ENCODE data around the gene WIPF1. TPM values are rescaled to one million over a fixed set of nuclear protein-coding genes. Genes with fewer than 3 reads are reported as not detected.
"Not testable (repeated sequence)": the region's sequence is repeated elsewhere in the genome, so short reads cannot be mapped to it uniquely, and the experiment has no call there.

The WIPF1 gene
- total RNA-seq, 2 donors from 2014 or later: 7.2 to 19.0 TPM

GRCh38 chr2:174552880-174553279 is 44.7 kb downstream of the WIPF1 start:
- Histone ChIP-seq H3K9me3 (no peaks in the 10 kb centered on the region), H3K27ac (no peak overlapping the region), H3K4me3 (no peak overlapping the region), H3K27me3 (replicated peaks; ENCODE audit: insufficient read depth) (no peaks in the 10 kb centered on the region), H3K4me1 (replicated peaks) (no peaks in the 10 kb centered on the region), H3K36me3 (no peaks in the 10 kb centered on the region)
- TF ChIP-seq CTCF (IDR thresholded peaks at IDR 0.05): no peak
- TF ChIP-seq POLR2A (IDR thresholded peaks at IDR 0.05): no peak
- TF ChIP-seq POLR2AphosphoS5 (IDR thresholded peaks at IDR 0.05): no peak
- intact Hi-C loops (cut with DNase I): no loop called here
- WGBS: 93% methylated on average over 5 of the region's 5 CpGs
- DNase-seq (ENCODE audit: low spot score): no peak

DNA sequence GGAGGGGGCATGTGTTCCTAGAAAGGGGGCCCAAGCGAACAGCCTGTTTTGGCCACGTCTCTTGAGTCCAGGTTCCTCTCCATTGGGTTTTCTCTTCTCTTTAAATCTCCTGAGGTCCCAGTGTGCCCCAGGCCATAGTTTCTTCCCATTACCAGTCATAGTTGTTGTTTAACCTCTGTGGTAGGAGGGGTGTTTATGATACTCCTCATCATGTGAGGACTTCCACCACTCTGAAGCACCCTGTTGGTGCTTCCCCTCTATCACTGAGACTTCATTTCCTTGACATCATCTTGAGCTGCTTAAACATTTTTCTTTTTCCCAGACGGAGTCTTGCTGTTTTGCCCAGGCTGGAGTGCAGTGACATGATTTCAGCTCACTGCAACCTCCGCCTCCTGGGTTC is 45.9 kb downstream of the WIPF1 start:
- TF ChIP-seq POLR2A (IDR thresholded peaks at IDR 0.05) (no peak), POLR2AphosphoS5 (IDR thresholded peaks at IDR 0.05) (no peak), CTCF (IDR thresholded peaks at IDR 0.05) (no peak)
- no peaks in the 10 kb centered on the region for H3K27me3 ChIP-seq (replicated peaks; ENCODE audit: insufficient read depth)
- no peak overlapping the region for H3K27ac ChIP-seq
- DNase-seq (ENCODE audit: low spot score): no peak
- no peaks in the 10 kb centered on the region for H3K9me3 ChIP-seq
- intact Hi-C loops (cut with DNase I): no loop called here
- H3K4me1 ChIP-seq (replicated peaks): no peaks in the 10 kb centered on the region
- 94% methylated on average over 4 of the region's 4 CpGs for WGBS
- H3K4me3 ChIP-seq: no peak overlapping the region
- no peaks in the 10 kb centered on the region for H3K36me3 ChIP-seq

- H3K4me1 ChIP-seq (replicated peaks); H3K4me3 ChIP-seq; DNase-seq (ENCODE audit: low spot score); H3K9me3 ChIP-seq; H3K36me3 ChIP-seq; H3K27ac ChIP-seq; H3K27me3 ChIP-seq (replicated peaks; ENCODE audit: insufficient read depth); intact Hi-C loops (cut with DNase I): not testable (repeated sequence)
- WGBS: 87% methylated on average over 23 of the region's 24 CpGs
These were observed 49.0 kb downstream of the WIPF1 start for GRCh38 chr2:174548646-174549045.

- intact Hi-C loops (cut with DNase I); DNase-seq (ENCODE audit: low spot score); H3K4me1 ChIP-seq (replicated peaks); H3K4me3 ChIP-seq; H3K27me3 ChIP-seq (replicated peaks; ENCODE audit: insufficient read depth); H3K27ac ChIP-seq; H3K36me3 ChIP-seq; H3K9me3 ChIP-seq: not testable (repeated sequence)
- WGBS: 89% methylated on average over 7 of the region's 7 CpGs
These were observed 49.6 kb downstream of the WIPF1 start for GRCh38 chr2:174548021-174548420.

DNA sequence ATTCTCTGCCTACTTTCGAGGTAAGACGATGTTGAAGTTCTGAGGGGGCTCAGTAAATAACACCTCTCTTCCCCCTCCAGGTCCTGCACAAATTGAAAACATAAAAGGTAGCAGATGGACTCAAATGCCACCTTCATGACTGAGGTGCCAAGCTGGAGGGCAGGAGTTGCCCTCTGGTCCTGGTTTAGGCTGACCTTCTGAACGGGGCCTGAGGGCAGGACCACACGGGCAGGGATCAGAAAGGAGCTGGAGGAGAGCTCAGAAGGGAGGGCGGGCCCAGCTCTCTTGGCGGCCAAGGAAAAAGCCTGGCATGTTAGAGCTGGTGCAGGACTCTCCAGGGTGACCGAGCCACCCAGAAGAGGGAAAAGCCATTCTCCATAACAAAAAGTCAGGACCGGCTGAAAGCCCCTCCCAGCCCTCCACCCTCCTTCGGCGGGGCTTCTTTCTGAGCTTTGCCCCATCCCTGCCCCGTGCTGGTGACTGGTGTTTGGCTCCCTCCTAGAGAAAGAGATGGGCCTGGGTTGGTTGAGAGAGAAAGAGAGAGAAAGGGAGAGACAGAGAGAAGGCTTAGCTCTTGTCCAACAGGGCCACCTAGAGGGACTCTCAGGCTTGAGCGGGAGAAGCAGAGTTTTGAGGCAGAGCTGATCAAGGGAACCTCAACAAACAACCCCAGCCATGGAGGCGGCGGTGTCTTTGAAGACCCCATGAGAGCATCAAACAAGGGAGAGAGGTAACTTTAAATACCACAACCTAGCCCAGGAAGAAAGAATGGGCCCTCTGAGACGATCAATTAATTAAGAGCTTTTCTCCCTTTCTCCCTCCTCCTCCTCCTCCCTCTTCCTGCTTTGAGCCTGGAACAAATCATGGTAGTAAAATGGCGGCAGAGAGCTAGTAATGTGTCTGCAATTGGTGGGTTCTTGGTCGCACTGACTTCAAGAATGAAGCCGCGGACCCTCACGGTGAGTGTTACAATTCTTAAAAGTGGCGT is 50.8 kb downstream of the WIPF1 start:
- DNase-seq (ENCODE audit: low spot score): no peak
- H3K27ac ChIP-seq: no peak overlapping the region
- 76% methylated on average over 21 of the region's 21 CpGs for WGBS
- TF ChIP-seq POLR2AphosphoS5 (IDR thresholded peaks at IDR 0.05) (no peak), POLR2A (IDR thresholded peaks at IDR 0.05) (no peak), CTCF (IDR thresholded peaks at IDR 0.05) (peak in 1 of 4 experiments; percentile 25)
- no peaks in the 10 kb centered on the region for H3K4me1 ChIP-seq (replicated peaks)
- H3K9me3 ChIP-seq: no peaks in the 10 kb centered on the region
- H3K27me3 ChIP-seq (replicated peaks; ENCODE audit: insufficient read depth): no peaks in the 10 kb centered on the region
- H3K4me3 ChIP-seq: no peak overlapping the region
- intact Hi-C loops (cut with DNase I): no loop called here
- H3K36me3 ChIP-seq: no peaks in the 10 kb centered on the region

DNA sequence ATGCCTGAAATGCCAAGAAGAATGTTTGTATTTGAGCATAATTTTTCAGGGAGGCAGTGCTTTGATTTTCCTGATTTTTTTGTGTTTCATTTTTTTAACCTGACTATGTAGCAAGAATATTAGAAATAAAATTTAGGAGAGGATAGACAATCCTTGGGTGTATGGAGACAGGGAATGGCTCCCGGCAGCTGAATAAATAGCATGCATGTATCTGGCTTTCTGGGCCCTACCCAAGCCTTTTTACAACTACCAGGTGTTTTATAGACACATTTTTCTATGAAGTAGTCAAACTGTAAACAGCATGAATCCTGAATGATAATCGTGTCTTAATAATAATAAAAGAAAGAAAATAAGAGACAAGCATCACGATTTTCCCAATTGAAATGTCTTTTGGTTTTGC is 52.4 kb downstream of the WIPF1 start:
- H3K27me3 ChIP-seq (replicated peaks; ENCODE audit: insufficient read depth): no peaks in the 10 kb centered on the region
- H3K36me3 ChIP-seq: no peaks in the 10 kb centered on the region
- H3K27ac ChIP-seq: no peak overlapping the region
- no peaks in the 10 kb centered on the region for H3K9me3 ChIP-seq
- H3K4me3 ChIP-seq: no peak overlapping the region
- no peaks in the 10 kb centered on the region for H3K4me1 ChIP-seq (replicated peaks)
- DNase-seq (ENCODE audit: low spot score): no peak
- intact Hi-C loops (cut with DNase I): no loop called here
- 53% methylated on average over 3 of the region's 3 CpGs for WGBS
- no peak for TF ChIP-seq CTCF (IDR thresholded peaks at IDR 0.05)
- TF ChIP-seq POLR2AphosphoS5 (IDR thresholded peaks at IDR 0.05): no peak
- TF ChIP-seq POLR2A (IDR thresholded peaks at IDR 0.05): no peak
